HFF-Myc (cell line): ENCODE results near the gene HADHA.

Source experiments
- DNase-seq: peaks from one replicate; pipeline ENCODE4 v3.0.0-alpha.2; 2011; ENCODE audit warnings: low read depth; ENCODE audit errors: extremely low read depth
- H3K4me3 ChIP-seq: replicated peaks from 2 replicates; pipeline ENCODE4 v1.5.1; 2011; ENCODE audit warnings: low read depth, mild to moderate bottlenecking, control low read depth, low read length
- CTCF ChIP-seq: IDR thresholded peaks from 2 replicates; pipeline ENCODE4 v1.5.1; 2012; ENCODE audit warnings: mild to moderate bottlenecking, low read depth, low read length, control low read depth; ENCODE audit errors: missing control alignments

Gene HADHA

DNA sequence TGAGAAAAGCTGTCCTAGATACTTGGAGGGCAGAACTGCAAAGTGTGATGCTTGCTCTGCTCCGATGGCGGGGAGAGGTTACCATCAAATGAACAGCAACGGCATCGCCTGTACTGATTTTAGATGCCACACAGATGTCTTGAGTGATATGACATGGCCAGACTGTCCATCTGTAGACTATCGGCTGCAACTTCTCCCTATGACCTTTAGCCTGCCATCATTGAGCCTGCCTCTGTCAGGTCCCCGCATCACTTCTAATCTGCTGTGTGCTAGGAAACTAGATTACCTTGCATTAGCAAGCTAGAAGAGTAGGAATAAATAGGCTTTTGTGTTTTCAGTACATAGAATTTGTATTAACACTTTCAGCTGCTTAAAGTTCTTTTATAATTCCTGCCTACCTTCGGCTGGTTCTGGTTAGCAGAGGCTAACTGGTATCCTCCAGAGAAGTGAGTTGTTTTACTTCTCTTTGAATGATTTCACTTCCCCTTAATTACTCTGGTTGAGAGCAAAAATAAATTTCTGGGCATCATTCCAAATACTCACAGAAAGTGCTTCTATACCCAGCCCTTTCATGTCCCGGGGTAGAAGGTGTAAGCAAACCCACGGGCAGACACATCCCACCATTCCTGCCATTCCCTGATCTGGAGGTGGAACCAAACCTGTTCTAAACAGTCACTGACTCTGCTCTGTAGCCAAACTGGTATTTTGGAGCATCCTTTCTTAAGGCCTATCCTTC is 47.6 kb downstream of the HADHA start:
- no peak for DNase-seq
- TF ChIP-seq CTCF = no peak
- H3K4me3 ChIP-seq = no peak overlapping the region

GRCh38 chr2:26195040-26195984 is 49.1 kb downstream of the HADHA start:
- TF ChIP-seq CTCF = no peak
- no peak overlapping the region for H3K4me3 ChIP-seq
- DNase-seq = no peak

DNA sequence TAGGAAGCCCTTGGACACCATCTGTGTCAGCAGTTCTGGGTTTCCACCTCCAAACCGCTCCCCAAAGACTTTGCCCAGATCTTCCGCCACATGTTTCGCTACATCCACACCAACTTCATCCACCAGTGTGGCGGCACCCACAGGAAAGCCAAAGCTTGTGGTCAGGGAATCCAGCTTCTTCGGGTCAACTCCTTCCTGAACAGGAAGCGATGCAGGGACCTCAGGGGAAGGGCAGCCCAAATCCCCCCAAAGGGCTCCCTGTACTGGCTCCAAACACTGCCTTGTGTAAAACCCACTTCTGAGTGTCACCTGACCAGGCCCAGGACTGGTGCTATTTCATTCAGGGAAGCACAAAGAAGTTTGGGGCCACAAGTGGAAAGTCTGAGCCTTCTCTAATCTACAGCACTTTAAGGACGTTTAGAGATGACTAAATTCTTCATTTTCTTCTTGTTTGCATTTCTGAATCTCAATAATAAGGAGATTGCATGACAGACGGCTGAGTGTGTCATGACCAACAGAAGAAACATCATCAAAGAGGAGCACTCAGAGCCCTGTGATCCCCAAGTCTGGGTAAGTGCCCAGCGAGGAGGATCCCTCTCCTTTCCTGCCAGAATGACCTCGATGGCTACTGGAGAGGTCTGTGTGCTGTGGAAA is 50.7 kb downstream of the HADHA start:
- no peak for TF ChIP-seq CTCF
- H3K4me3 ChIP-seq = no peak overlapping the region
- no peak for DNase-seq

- DNase-seq = no peak
- no peak overlapping the region for H3K4me3 ChIP-seq
- TF ChIP-seq CTCF = no peak
Measured at GRCh38 chr2:26191316-26192159, 52.9 kb downstream of the HADHA start.

DNA sequence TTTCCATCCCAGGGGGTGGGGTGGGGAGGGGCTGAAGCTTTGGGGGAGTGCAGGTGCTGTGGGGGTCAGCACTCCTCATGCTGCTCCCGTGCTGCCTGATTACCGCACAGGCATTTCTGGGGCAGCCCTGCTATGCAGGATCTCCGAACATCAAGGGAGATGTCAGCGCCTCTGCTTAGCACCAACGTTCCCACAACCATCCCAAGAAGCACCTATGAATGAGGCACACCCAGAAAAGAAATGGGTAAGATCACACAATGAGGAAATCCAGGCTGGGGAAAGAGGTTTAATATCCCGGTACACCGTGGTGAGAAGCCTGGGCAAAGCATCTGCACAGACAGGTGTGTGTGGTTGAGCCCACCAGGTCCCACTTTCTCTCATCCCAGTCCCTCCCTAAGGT is 54.1 kb downstream of the HADHA start:
- TF ChIP-seq CTCF = no peak
- DNase-seq = no peak

GRCh38 chr2:26189751-26190150 is 54.7 kb downstream of the HADHA start:
- no peak overlapping the region for H3K4me3 ChIP-seq
- DNase-seq = no peak
- no peak for TF ChIP-seq CTCF

More for the DNA sequence above, 54.1 kb downstream of the HADHA start:
- no peak overlapping the region for H3K4me3 ChIP-seq
